HL-60 (cell line): Measurements from ENCODE around the gene AK4.

ENCODE experiments used
- CTCF ChIP-seq: IDR thresholded peaks from one replicate; pipeline ENCODE4 v1.5.1; 2011; ENCODE audit warnings: low read length, control low read depth, inconsistent platforms; ENCODE audit not compliant: insufficient read depth
- POLR2AphosphoS5 ChIP-seq: IDR thresholded peaks from 2 replicates; pipeline ENCODE4 v1.6.1; 2012; ENCODE audit warnings: low read depth

GRCh38 chr1:65229201-65229600 lies 81.2 kb downstream of the AK4 start:
- TF ChIP-seq POLR2AphosphoS5 (no peak), CTCF (no peak)
